Spleen (tissue), 11 donors: ENCODE measurements around the gene CFAP107. TPM values are rescaled to one million over a fixed set of nuclear protein-coding genes. Genes with fewer than 3 reads are reported as not detected.

Experiments
- DNase-seq: peaks from one replicate; pipeline ENCODE4 v3.0.0-alpha.2; 2020
- H3K27ac ChIP-seq, 8 donors: fragments of 200-600 bp; sonication (generic) in 7 of 8; 1 replicate in 4 of 8; 2 replicates in 4 of 8; pipeline versions ENCODE4 v1.5.0 to v1.8.0; 2016 to 2021; ENCODE audit warnings: inconsistent platforms in 4 of 8, mild to moderate bottlenecking in 4 of 8, moderate library complexity in 1 of 8
- H3K27me3 ChIP-seq, 7 donors: fragments of 200-600 bp; sonication (generic) in 6 of 7; replicated peaks in 1 of 7; 1 replicate in 4 of 7; 2 replicates in 3 of 7; pipeline versions ENCODE4 v1.5.0 to v1.8.0; 2016 to 2021; ENCODE audit warnings: inconsistent platforms in 3 of 7, mild to moderate bottlenecking in 1 of 7
- H3K36me3 ChIP-seq, 6 donors: fragments of 200-600 bp; sonication (generic) in 5 of 6; 1 replicate in 4 of 6; 2 replicates in 2 of 6; pipeline versions ENCODE4 v1.5.0 to v1.8.0; 2016 to 2021; ENCODE audit warnings: inconsistent platforms in 2 of 6
- H3K4me1 ChIP-seq, 6 donors: fragments of 200-600 bp; sonication (generic) in 5 of 6; 1 replicate in 3 of 6; 2 replicates in 3 of 6; pipeline versions ENCODE4 v1.5.0 to v1.8.0; 2016 to 2021; ENCODE audit warnings: inconsistent platforms in 3 of 6
- H3K4me3 ChIP-seq, 8 donors: fragments of 200-600 bp; sonication (generic) in 7 of 8; 1 replicate in 4 of 8; 2 replicates in 4 of 8; pipeline versions ENCODE4 v1.5.0 to v1.8.0; 2016 to 2021; ENCODE audit warnings: inconsistent platforms in 4 of 8, mild to moderate bottlenecking in 4 of 8, moderate library complexity in 2 of 8
- H3K9me3 ChIP-seq, 8 donors: fragments of 200-600 bp; sonication (generic) in 7 of 8; 1 replicate in 4 of 8; 2 replicates in 4 of 8; pipeline versions ENCODE4 v1.5.0 to v1.8.0; 2016 to 2021; ENCODE audit warnings: inconsistent platforms in 4 of 8
- CTCF ChIP-seq, 11 experiments: fragments of 200-600 bp in 7 of 11; fragments of 450-650 bp in 4 of 11; sonication (generic) in 4 of 11; IDR thresholded peaks in 8 of 11; conservative IDR thresholded peaks in 3 of 11; 1 replicate in 7 of 11; 2 replicates in 4 of 11; pipeline versions ENCODE4 v1.4.0 to v1.8.0; 2016 to 2021; ENCODE audit warnings: antibody characterized with exemption in 11 of 11, inconsistent platforms in 4 of 11, mild to moderate bottlenecking in 1 of 11
- POLR2A ChIP-seq, 3 donors: fragments of 450-650 bp; IDR thresholded peaks; one replicate each; pipeline ENCODE4 v1.5.1; 2017; ENCODE audit warnings: antibody characterized with exemption in 3 of 3, mild to moderate bottlenecking in 1 of 3
- POLR2AphosphoS5 ChIP-seq, 3 donors: sonication (generic); formaldehyde crosslinking; IDR thresholded peaks; one replicate each; pipeline ENCODE4 v1.5.1; 2017; ENCODE audit warnings: antibody characterized with exemption in 3 of 3
- WGBS, 5 donors: extraction: QIAGEN DNeasy Blood & Tissue Kit in 3 of 5; methylation state at CpG; one replicate each; pipeline versions ENCODE4 v1.1.5 to v1.1.7; 2013 to 2018; 5-methylcytosine and 5-hydroxymethylcytosine counted together
- intact Hi-C: fragments of 100-400 bp; cut with DNase I; formaldehyde crosslinking; loops from one replicate; pipeline ENCODE4 v1.15.0; 2023; ENCODE audit warnings: low total_unique reads
- polyA plus RNA-seq, 3 donors: library from polyadenylated mRNA; stranded (reverse); fragments of 200-250 nt; gene quantifications; one replicate each; pipeline ENCODE4 v1.2.1, GENCODE V29; 2013
- total RNA-seq, 7 donors: library from RNA; depleted of rRNA in 3 of 7; stranded (reverse); fragments of >200 nt in 3 of 7; fragmentation: NEBNext Ultra II Directional in 4 of 7; extraction: Animal tissue kit (Norgen Biotek cat#: 25700) in 4 of 7; gene quantifications; one replicate each; pipeline versions ENCODE4 v1.1.0 to v1.2.1, GENCODE V29; 2016 to 2021
- donor health status: healthy with polysubstance abuse.
- donor health status: DM: no; HTN: no; CAD: no; lungs with moderate emphysema.
- donor health status: DM: no; HTN: no; CAD: no.
- donor health status: Bipolar disorder and iron deficiency.
- donor health status: healthy.
- donor health status: DM: no; HTN: no; CAD: no.
- donor health status: DM: yes; HTN: yes; CAD: no.

CFAP107 gene
- total and polyA plus RNA-seq, 10 donors, result not detected

- intact Hi-C loops, result no loop called here
- H3K4me1 ChIP-seq, result no peaks in the 10 kb centered on the region
- 67 to 79% (median 74%) methylated on average over 5 of the region's 5 CpGs for WGBS, 5 donors
Measured at GRCh38 chr1:12771186-12771585, 25.2 kb downstream of the CFAP107 start.

GRCh38 chr1:12772520-12772919 lies 26.5 kb downstream of the CFAP107 start:
- intact Hi-C loops, result no loop called here
- no peaks in the 10 kb centered on the region for H3K9me3 ChIP-seq
- TF ChIP-seq POLR2AphosphoS5 (IDR thresholded peaks at IDR 0.05), result no peak
- H3K36me3 ChIP-seq, result no peaks in the 10 kb centered on the region
- peaks cover 0 to 53% (median 10%) of the 10 kb centered on the region in 7 donors for H3K27me3 ChIP-seq
- H3K4me3 ChIP-seq, result no peak overlapping the region
- no peak overlapping the region for H3K27ac ChIP-seq
- WGBS, 5 donors, result 82 to 93% (median 83%) methylated on average over 5 of the region's 5 CpGs
- no peak for DNase-seq
- H3K4me1 ChIP-seq, result no peaks in the 10 kb centered on the region

More at GRCh38 chr1:12771186-12771585, 25.2 kb downstream of the CFAP107 start:
- Histone ChIP-seq H3K27ac (no peak overlapping the region), H3K36me3 (no peaks in the 10 kb centered on the region), H3K4me3 (no peak overlapping the region), H3K9me3 (no peaks in the 10 kb centered on the region), H3K27me3 (peaks cover 0 to 53% (median 10%) of the 10 kb centered on the region in 7 donors)
- TF ChIP-seq POLR2AphosphoS5 (IDR thresholded peaks at IDR 0.05), result no peak
- no peak for TF ChIP-seq POLR2A (IDR thresholded peaks at IDR 0.05)
- no peak for TF ChIP-seq CTCF (IDR thresholded peaks at IDR 0.05 in 8 of 11, conservative IDR thresholded peaks at IDR 0.05 in 3 of 11)
- DNase-seq, result no peak

GRCh38 chr1:12773438-12773837 lies 27.4 kb downstream of the CFAP107 start, which contains the start of gene PRAMEF12:
Gene PRAMEF12 (plus strand): TSS chr1:12773738. CDS start chr1:12774868, 1,130 bp downstream.
- intact Hi-C loops, result no loop called here
- no peak for TF ChIP-seq POLR2AphosphoS5 (IDR thresholded peaks at IDR 0.05)
- Histone ChIP-seq H3K36me3 (no peaks in the 10 kb centered on the region), H3K4me1 (no peaks in the 10 kb centered on the region), H3K9me3 (no peaks in the 10 kb centered on the region), H3K27me3 (peaks cover 0 to 52% (median 10%) of the 10 kb centered on the region in 7 donors), H3K27ac (no peak within 1 kb of the TSS), H3K4me3 (no peak within 1 kb of the TSS)
- no peak for DNase-seq
- 86 to 96% (median 93%) methylated on average over 5 of the region's 5 CpGs for WGBS, 5 donors

- Histone ChIP-seq H3K27ac (no peak overlapping the region), H3K27me3 (peaks cover 0 to 41% (median 8%) of the 10 kb centered on the region in 7 donors), H3K4me3 (no peak overlapping the region), H3K4me1 (no peaks in the 10 kb centered on the region), H3K9me3 (no peaks in the 10 kb centered on the region), H3K36me3 (no peaks in the 10 kb centered on the region)
- DNase-seq, result no peak
- no peak for TF ChIP-seq POLR2AphosphoS5 (IDR thresholded peaks at IDR 0.05)
- no peak for TF ChIP-seq POLR2A (IDR thresholded peaks at IDR 0.05)
- no peak for TF ChIP-seq CTCF (IDR thresholded peaks at IDR 0.05 in 8 of 11, conservative IDR thresholded peaks at IDR 0.05 in 3 of 11)
- intact Hi-C loops, result no loop called here
- WGBS, 5 donors, result 79 to 90% (median 84%) methylated on average over 4 to 5 of the region's 5 CpGs
Measured at GRCh38 chr1:12774801-12775345, 28.9 kb downstream of the CFAP107 start.

- Histone ChIP-seq H3K27ac (no peak overlapping the region), H3K36me3 (no peaks in the 10 kb centered on the region), H3K9me3 (no peaks in the 10 kb centered on the region), H3K4me1 (no peaks in the 10 kb centered on the region), H3K27me3 (peaks cover 0 to 35% (median 2%) of the 10 kb centered on the region in 7 donors), H3K4me3 (no peak overlapping the region)
- 68 to 85% (median 76%) methylated on average over 8 of the region's 8 CpGs for WGBS, 5 donors
- TF ChIP-seq CTCF (IDR thresholded peaks at IDR 0.05 in 8 of 11, conservative IDR thresholded peaks at IDR 0.05 in 3 of 11), result no peak
- intact Hi-C loops, result no loop called here
- no peak for DNase-seq
Measured at GRCh38 chr1:12775443-12775842, 29.4 kb downstream of the CFAP107 start.
